ENCODE results near the gene TNIK.

Gene TNIK

DNA sequence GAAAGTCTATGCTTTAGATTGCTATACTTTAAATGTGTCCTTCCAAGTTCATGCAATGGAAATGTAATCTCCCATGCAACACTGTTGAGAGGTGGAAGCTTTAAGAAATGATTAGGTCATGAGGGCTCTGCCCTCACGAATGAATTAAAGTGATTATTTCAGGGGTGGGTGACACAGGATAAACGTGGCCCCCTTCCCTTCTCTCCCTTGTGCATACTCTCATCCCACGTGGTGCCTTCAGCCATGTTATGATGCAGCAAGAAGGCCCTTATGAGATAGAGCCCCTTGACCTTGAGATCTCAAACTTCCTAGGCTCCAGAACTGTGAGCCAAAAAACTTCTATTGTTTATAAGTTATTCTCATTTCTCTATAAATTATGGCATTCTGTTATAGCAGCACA is 183.3 kb downstream of the TNIK start:
- no peak for DNase-seq

DNA sequence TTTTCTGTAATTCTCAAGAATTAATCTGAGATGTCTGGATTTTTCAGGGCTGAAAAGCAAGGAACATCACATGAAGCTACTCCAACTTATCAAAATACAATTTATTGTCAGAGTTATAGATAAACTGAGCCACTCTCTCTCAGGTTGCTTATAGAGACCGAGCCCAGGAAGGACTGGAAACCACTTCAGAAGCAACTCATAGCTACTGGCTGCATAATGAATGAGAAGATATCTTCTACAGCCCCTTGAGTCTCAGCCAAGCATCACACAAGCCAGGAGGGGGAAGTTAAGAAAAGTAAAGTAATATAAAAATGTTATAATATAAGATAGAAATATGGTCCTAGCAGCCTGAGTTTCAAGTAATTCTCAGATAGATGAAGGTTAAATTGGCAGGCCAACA is 186.0 kb downstream of the TNIK start:
- peak in 3 of 6 experiments; percentile 8 to 40 (median 33) for DNase-seq

DNA sequence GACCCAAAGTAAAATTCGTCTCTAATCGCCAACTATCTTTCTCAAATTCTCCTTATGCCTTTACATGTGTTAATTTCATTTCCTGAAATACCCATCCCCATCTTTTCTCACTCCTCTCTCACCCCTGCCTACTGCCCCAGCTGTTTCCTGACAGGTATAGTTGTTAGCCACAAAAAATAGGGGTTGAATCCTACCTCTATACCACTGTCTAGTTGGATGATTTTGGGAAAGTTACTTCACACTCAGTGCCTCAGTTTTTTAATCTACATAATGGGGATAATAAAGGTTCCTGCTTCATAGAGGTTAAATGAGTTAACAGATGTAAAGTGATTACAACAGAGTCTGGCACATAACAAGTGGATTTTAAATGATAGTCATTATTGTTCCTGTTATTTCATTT is 189.7 kb downstream of the TNIK start:
- DNase-seq: no peak

DNA sequence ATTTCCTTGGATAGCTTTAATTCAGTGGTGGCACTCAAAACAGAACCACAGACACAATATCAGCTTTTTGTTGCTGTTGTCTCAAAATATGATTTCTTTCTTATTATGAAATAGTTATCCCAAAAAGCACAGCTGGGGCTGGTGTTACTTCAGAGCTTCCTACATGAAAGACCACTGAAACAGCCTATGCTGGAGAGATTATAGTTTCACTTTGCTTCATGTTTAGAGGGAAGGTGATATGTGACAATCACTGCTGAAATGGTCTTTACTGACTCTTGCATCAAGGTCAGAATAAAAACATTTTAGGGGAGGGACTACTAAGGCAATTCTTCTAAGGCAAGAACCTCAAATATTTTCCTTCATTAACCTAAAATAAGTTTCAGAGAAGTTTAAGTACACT is 190.7 kb downstream of the TNIK start:
- peak in 3 of 6 experiments; percentile 29 to 30 (median 29) for DNase-seq

DNA sequence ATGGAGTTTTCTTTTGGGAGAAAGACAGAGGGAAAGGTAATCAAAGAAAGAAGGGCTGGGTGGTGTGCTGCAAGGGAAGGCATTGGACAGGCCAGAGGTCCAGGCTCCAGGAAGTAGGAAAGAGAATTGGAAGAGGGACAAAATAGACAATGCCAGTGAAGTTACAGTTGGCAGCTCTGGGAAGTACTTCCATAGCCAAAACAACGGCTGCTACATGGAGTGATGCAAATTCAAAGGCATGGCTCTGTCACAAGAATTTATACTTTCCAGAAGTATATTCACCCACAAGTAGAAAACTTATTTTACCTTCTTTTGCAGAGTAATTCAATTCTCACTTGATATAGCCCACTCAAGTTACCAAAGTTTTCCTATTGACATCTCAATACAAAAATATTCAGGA is 191.5 kb downstream of the TNIK start:
- DNase-seq: no peak

DNA sequence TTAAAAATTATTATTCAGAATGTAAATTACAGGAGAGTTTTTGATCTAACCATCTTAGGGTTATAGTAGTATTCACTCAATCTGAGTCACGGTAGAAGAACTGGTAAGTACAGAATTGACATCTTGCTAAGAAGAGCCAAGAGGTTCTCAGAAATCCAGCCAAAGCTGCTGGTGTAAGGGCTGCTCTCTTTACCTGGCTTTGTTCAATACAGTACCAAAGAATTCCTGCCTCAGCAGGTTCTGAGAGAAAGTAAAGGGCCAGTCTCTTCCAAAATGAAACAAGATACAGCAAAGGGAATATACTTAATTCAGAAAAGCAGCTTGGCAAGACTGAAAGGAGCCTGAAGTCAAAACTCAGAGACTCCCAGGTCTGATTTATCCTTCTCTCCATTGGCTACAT is 193.1 kb downstream of the TNIK start:
- DNase-seq: no peak

DNA sequence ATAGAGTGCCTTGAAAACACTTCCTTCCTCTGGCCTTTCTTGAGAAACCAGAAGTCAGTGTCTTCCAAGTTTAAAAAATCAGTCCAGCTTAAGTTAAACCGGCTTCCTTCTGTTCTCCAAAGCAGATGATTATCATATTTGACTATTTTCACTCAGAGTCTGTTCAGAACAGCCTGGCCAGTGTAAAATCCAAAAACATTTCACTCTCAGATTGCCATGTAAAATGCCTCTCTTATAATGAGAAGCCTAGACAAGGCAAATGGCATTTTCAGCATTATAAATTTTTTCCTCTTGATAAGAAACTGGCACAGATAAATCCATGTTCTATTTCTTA is 193.5 kb downstream of the TNIK start:
- no peak for DNase-seq

DNA sequence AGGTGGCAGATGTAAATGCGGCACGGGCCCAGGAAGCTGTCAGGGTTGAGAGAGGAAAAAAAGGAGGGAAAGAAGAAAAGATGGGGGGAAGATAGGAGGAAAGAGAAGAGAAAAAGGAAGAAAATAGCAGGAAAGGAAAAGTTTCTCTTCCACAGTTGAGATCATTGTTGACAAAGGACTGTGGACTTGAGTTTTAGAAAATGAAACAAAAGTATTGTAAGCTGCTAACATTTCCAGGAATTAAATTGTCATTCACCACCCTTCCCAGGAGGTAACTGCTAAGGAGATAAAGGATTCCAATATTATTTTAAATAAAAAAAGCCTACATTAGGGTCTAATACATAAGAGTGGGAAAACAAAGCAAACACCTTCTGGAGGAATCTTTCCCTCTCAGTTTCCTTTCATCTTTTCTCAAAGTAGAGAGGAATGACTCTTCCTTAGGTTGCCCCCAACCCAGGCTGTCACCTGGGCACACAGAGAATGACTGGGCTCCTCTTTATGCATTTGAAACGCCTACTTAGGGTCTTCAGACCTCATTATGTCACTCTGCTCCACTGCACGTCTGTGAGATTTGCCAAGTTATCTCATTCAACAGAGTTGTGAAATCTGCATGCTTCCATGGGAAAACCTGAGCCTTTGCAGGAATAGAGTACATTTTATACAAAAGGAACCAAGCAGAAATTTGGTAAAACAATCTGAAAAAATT is 194.0 kb downstream of the TNIK start:
- DNase-seq: no peak

DNA sequence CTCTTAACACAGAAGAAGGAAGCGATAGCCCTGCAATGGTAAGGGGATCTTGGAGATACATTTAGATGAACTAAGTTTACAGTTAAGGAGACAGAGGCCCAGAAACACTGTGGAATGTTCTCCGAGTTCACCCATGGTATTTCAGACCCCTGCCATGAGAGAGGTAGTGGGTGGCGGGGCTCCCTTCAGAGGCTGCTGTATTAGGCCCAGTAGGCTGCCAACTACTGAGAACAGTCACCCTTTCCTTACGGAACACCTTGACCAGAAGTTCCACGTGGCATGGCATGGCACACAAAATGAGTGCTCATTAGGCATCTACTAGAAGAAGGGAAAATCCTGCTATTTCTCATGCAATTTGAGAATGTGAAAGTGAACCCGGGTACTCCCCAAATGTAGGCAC is 195.4 kb downstream of the TNIK start:
- no peak for DNase-seq

DNA sequence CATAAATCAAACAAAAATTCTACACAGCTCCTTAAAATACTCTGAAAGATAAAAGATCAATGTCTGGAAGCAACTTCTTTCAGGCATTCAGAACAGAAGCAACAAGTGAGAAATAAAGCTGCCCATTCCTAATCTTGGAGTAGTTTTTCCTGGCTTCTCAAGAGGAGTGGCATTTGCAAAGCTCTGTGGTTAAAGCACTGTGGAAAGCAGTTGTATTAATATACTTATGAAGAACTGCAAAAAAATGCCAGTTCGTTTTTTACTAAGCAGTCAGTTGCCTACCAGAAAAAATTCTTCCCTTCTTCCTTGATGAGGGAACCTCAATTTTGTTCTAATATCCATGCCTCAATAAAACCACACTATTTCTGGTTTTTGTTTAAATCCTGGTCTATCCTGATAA is 197.8 kb downstream of the TNIK start:
- no peak for DNase-seq

DNA sequence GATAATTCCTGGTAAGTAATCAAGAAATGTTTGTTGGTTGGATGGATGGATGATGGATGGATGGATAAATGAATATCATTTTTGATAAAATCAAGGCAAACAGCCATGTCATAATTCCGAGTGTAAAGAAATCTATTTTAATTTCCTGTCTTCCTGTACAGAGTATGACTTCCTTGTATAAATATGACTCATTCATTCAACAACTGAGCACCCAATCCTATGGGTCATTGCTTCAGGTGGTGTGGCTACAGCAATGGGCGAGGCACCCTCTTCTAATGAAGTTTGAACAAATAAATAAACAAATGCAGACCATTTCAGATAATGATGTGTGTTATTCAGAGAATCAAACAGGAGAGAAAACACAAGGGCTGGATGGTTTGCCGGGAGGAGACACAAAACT is 198.7 kb downstream of the TNIK start:
- DNase-seq: no peak

DNA sequence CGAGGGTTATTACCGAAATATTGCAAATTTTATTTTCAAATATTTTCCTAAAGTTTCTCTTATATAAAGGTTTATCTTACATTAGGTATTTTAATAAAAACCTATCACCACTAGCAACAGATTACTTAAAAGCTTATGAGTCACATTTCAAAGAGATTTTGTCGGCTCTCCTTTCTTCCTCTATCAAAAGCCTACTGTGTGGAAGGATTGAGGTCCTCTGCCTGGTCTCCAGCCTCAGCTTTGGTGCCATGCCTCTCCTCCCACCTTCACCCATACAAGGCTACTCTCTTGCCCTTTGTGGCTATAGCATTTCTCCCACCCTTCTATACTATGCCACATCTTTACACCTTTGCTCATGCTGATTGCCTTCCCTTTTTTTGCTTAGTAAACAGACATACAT is 199.3 kb downstream of the TNIK start:
- DNase-seq: no peak

DNA sequence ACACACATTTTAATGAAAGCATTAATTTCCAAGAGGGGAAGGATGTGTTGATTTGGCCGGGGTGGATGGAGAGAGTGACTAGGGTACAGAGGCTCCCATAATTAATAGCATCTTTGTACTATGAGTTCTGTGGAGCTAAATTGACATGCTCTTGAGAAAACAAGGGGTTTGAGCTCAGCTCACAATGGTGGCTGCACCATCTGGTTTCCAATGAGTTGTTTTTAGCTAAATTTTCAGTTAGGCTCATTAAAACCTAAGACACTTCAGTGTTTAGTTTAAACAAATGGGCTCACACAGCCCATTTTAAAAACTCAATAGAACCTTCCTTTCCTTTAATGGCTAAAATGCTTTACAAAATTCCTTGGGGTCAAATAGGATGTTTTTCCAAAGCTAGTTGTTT is 199.7 kb downstream of the TNIK start:
- no peak for DNase-seq

DNA sequence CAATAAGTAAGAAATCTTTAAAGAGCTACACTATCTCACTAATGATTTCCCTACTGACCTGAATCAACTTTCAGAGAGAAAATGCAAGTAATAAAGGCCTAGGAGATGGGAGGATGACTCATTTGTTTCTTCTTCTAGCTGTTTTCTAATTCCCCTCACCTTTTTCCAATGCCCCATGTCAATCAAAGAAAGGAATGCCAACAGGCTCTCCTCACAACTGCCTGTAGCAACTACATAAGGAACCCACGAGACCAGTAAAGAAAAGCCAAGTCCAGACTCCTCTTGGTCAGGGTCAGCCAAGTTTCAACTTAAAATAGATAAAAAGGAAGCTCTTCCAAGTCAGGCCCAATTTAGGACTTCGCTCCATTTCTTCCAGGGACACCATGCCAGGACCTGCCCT is 201.9 kb downstream of the TNIK start:
- DNase-seq: no peak

DNA sequence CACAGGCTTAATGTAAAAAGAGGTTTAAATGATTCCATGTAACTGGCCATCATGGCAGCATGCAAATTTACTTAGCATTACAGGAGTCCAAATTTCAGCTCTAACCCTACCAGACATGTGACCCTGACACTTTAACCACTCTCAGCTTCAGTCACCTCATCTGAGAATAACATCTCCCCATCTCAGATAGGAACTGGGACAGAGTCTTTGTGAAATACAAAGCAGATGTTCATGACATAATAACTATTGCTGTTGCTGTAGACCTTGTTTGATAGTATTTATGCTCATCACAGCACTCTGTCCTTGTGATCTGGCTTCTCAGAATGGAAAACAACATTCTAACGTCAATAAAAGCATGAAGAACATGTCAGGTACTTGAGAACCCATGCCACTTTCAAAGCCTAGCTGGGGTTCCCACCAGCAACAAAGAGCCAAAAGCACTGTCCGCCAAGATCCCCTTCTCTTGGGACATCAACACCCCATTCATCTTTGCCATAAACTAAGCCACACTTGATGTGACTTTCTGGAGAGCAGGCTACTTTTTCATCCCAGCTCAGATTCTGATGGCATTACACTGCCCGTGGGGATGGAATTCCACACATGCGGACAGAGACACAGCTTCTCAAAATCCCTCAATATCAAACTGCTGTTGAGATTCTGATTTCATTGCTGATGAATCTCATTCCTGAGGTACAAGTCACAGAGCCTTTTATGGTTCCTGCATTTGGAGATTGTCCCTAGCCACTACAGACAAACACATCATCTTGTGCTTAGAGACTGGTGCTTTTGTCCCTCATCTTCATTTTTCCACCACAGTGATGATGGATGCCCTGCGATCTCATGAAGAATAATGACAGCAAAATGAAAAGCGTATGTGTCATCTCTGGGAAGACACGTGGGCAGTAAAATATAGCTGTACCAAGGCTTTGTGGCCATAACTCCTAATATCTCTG is 202.7 kb downstream of the TNIK start:
- peak in 2 of 6 experiments; percentile 25 to 26 for DNase-seq

DNA sequence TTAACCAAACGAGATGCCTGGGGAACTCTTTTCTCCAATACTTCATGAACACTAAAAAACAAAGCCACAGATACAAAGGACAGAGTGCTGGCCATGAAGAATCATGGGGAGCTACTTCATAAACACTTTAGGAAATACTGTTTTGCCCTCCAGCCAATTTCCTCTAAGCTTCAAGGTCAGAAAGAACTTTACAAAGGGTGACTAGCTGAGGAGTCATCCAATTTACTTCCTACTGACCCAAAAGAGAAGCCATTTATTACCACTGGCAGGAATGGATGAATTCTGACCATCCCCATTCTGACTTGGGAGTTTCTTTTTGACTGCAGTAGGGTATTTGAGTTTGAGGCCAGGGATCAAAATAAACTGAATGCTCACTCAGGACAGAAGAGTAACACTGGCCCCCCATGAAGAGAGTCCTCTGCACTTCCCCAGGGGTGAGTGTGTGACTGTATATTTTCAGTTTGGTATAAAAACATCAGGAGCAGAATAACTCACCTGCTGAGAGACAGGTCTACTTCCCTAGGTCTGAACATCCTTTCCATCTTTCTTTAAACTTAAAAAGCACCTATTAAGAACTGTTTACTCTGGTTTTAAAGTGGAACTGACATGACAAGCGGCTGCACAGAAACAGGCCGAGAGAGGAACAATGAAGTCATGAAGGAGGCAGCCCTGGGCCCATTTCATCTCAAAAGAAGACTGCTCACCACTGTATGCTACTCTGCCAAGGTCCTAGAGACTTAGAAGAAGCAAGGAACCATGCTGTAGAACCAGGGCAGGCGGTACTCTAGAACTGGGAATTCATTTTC is 203.6 kb downstream of the TNIK start:
- no peak for DNase-seq

DNA sequence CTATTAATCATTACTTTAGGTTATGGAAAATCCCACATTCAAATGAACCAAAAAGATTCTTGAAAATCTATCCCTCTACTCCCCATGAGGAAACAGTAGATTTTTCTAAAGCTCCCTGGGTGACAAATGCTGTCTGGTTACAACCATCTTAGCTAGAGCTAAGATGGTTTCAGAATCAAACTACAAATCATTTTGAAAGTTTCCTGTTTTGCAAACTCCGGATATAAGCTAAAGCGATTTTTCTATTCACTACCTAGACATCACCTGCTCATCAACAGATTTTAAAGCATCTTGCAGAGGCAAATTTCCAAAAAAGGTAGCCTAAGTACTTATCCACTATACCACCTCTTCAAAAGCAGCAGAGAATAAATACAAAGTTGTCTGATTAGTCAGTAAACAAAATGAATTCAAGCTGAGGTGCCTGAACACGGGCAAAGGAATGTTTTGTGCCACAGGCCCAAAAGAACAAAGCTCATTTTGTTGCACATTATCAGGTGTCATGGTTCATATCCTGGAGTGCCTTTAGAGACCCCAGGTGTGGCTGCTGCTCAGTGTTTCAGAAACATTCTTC is 204.9 kb downstream of the TNIK start:
- peak in 3 of 6 experiments; percentile 58 to 63 (median 62) for DNase-seq

DNA sequence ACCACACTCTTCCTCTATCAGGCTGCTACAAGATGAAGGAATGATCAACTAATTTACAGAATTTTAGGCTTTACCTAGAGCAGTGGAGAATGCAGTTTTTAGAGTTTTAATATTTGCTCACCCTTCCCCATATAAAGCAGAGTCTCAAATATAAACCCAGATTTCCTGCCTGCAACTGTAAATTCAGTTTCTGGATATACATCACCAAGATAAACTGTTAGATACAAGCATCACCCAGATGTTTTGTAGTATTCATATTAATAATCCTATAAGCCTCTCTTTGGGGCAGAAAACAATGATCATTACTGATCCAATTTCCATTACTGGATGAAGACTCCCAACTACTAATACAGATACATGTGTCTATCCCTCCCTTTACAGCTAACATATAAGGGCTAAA is 205.9 kb downstream of the TNIK start:
- no peak for DNase-seq

DNA sequence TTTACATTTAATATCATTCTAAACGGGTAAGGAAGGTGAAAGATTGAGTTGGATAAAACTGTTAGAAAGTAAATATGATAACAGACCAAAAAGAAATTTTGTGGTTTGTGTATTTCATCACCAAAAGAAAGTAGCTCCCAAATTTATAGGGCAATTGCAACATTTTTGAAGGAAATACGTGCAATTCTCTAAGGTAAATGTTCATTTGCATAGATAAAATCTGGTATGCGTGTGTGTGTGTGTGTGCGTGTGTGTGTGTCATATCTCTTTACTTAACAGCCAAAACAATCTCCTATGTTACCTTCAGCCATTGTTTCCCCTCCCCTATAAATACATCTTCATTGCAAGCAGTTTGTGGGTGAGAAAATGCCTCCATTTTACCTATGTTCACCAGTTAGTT is 208.4 kb downstream of the TNIK start:
- peak in 5 of 6 experiments; percentile 15 to 60 (median 36) for DNase-seq

DNA sequence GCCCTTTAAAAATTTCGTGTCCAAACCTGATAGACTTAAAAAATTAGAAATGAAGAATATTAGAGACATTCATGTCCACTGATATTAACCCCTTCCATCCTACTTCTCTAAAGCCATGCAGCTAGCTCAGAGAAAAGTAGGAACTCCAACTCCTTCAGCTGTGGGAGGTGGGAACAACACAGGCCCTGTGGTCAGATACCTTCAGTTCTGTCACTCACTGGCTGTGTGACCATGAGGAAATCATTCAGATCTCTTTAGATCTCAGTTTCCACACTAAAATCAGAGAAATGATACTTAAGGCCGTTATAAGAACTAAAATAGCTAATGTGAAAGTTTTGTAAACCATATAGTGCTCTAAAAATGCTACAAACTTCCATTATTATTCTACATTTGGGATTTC is 209.8 kb downstream of the TNIK start:
- no peak for DNase-seq

DNA sequence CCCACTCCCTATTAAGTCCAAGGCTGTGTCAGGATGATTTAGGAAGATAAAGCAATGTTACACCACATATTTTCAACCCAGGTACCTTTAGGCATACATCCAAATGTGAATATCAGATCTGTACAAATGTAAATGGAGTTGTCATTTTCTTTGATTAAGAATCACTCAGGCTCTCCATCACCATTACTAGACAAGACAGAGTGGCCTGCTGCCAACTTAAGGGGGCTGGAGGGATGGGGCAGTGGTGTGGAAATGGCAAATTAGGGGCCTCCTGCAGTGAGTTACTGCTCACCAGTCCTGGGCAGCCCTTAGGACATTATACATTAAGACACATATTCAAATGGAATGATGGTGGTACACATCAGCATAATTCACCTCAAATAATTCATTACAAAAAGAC is 211.0 kb downstream of the TNIK start:
- DNase-seq: no peak

DNA sequence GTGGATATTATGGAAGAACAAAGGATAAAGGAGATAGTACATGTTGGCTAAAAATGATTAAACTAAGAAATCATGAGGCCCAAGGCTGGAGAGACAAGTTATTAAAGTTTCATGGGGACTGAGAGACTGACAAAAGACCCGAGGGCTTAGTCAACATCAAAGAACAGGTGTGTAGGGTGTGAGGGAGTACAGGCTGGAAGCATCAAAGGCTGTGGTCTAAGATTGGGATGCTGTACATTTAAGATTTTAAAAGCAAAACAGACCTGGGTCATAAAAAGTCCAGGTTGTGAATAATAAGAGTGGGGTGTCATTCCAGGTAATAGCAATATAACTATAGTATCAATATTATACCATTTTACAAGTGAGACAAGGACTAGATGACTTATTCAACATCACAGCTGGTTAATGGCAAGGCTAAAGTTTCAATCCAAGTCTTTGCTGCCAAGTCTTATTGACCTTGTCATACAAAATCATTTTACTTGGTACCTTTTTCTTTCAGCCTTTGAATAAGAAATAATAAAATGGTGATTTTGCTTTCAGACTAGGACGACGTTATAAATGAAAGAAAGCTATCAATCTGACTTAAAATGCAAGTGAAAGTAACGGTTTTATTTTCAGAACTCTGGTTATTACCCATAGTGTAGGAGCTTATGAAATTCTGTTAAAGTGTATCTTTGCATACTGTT is 211.6 kb downstream of the TNIK start:
- peak in 1 of 6 experiments; percentile 7 for DNase-seq

All from stimulated activated naive CD4-positive, alpha-beta T cell (primary cell).